ENCODE measurements around the gene FAM43A. TPM values are rescaled to one million over a fixed set of nuclear protein-coding genes. Genes with fewer than 3 reads are reported as not detected.

The FAM43A gene
- polyA plus RNA-seq, 1 donor (not counting 4 experiments of a cell fraction or from before 2014, with no cell fraction given): 1.1 TPM

GRCh38 chr3:194667363-194667762 lies 18.3 kb upstream of the FAM43A start:
- no peak overlapping the region for H3K4me3 ChIP-seq (ENCODE audit: control insufficient read depth in 2 of 3, extremely low read depth in 1 of 3, insufficient read depth in 2 of 3, low read depth in 1 of 3, low read length in 3 of 3)
- no peak for FAIRE-seq
- H3K9ac ChIP-seq (ENCODE audit: control insufficient read depth, extremely low read depth, insufficient read depth, low read length): no peak overlapping the region
- H3K9me1 ChIP-seq (ENCODE audit: control insufficient read depth, extremely low read depth, insufficient read depth, low read length): peaks cover 2% of the 10 kb centered on the region
- H3K79me2 ChIP-seq (ENCODE audit: control insufficient read depth, insufficient read depth, low read length): peaks cover 44% of the 10 kb centered on the region
- H3K4me1 ChIP-seq (ENCODE audit: control insufficient read depth, extremely low read depth, insufficient read depth, low read length): peaks cover 7% of the 10 kb centered on the region
- H3K9me3 ChIP-seq (ENCODE audit: control insufficient read depth, low read depth, low read length): no peaks in the 10 kb centered on the region
- no peak overlapping the region for H3K4me2 ChIP-seq (ENCODE audit: control insufficient read depth, extremely low read depth, insufficient read depth, low read depth, low read length)
- no peak overlapping the region for H2AFZ ChIP-seq (ENCODE audit: control insufficient read depth, low read length)
- H4K20me1 ChIP-seq (ENCODE audit: control insufficient read depth, extremely low read depth, insufficient read depth, low read length): no peaks in the 10 kb centered on the region
- no peaks in the 10 kb centered on the region for H3K27me3 ChIP-seq (ENCODE audit: control insufficient read depth, extremely low read depth, insufficient read depth, low read length)
- no peak for DNase-seq (ENCODE audit: low read depth, low spot score)
- TF ChIP-seq, protein P1, sequence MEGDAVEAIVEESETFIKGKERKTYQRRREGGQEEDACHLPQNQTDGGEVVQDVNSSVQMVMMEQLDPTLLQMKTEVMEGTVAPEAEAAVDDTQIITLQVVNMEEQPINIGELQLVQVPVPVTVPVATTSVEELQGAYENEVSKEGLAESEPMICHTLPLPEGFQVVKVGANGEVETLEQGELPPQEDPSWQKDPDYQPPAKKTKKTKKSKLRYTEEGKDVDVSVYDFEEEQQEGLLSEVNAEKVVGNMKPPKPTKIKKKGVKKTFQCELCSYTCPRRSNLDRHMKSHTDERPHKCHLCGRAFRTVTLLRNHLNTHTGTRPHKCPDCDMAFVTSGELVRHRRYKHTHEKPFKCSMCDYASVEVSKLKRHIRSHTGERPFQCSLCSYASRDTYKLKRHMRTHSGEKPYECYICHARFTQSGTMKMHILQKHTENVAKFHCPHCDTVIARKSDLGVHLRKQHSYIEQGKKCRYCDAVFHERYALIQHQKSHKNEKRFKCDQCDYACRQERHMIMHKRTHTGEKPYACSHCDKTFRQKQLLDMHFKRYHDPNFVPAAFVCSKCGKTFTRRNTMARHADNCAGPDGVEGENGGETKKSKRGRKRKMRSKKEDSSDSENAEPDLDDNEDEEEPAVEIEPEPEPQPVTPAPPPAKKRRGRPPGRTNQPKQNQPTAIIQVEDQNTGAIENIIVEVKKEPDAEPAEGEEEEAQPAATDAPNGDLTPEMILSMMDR (optimal IDR thresholded peaks at IDR 0.05 in 1 of 3, IDR thresholded peaks at IDR 0.05 in 1 of 3, conservative IDR thresholded peaks at IDR 0.05 in 1 of 3; ENCODE audit: extremely low read depth in 1 of 3, insufficient read depth in 2 of 3, low read length in 3 of 3): no peak
- no peak for TF ChIP-seq EZH2 (IDR thresholded peaks at IDR 0.05; ENCODE audit: low read length)
- dilution Hi-C loops (cut with MboI; ENCODE audit: extremely low pct_ligation_motif_present, low sequenced_read_pairs): no loop called here
- peaks cover 5 to 18% of the 10 kb centered on the region in 2 experiments for H3K36me3 ChIP-seq (ENCODE audit: control insufficient read depth in 2 of 2, extremely low read depth in 1 of 2, insufficient read depth in 2 of 2, low read length in 2 of 2)
- no peak overlapping the region for H3K27ac ChIP-seq (ENCODE audit: control insufficient read depth, insufficient read depth, low read length)

DNA sequence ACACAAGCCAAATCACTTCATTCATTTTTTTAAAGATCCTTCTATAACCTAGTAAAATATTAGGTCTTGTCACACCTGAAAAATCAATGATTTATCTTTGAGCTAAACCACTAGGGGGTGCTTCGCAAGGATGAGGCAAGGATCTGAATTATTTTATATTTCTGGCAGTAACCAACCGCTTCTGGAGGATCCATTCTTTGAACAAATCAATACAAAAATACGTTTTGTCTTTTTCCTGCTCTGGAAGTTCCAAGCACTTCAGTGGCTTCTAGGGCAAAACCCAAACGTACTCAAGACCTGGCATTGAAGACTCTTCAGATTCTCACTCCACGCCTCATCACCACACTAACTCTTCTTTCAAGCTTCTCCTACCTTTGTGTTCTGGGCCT lies 14.2 kb upstream of the FAM43A start:
- Histone ChIP-seq H3K36me3 (ENCODE audit: control insufficient read depth in 2 of 2, extremely low read depth in 1 of 2, insufficient read depth in 2 of 2, low read length in 2 of 2) (peaks cover 0 to 1% of the 10 kb centered on the region in 2 experiments), H3K9me3 (ENCODE audit: control insufficient read depth, low read depth, low read length) (no peaks in the 10 kb centered on the region), H3K9ac (ENCODE audit: control insufficient read depth, extremely low read depth, insufficient read depth, low read length) (peak overlapping the region; percentile 95), H3K27ac (ENCODE audit: control insufficient read depth, insufficient read depth, low read length) (peak overlapping the region; percentile 99), H3K27me3 (ENCODE audit: control insufficient read depth, extremely low read depth, insufficient read depth, low read length) (peaks cover 9% of the 10 kb centered on the region), H3K4me2 (ENCODE audit: control insufficient read depth, extremely low read depth, insufficient read depth, low read depth, low read length) (peak overlapping the region; percentile 82), H4K20me1 (ENCODE audit: control insufficient read depth, extremely low read depth, insufficient read depth, low read length) (no peaks in the 10 kb centered on the region), H2AFZ (ENCODE audit: control insufficient read depth, low read length) (peak overlapping the region; percentile 92), H3K9me1 (ENCODE audit: control insufficient read depth, extremely low read depth, insufficient read depth, low read length) (peaks cover 2% of the 10 kb centered on the region), H3K79me2 (ENCODE audit: control insufficient read depth, insufficient read depth, low read length) (peaks cover 44% of the 10 kb centered on the region), H3K4me3 (ENCODE audit: control insufficient read depth in 2 of 3, extremely low read depth in 1 of 3, insufficient read depth in 2 of 3, low read depth in 1 of 3, low read length in 3 of 3) (peak overlapping the region; percentile 75 to 97 (median 97)), H3K4me1 (ENCODE audit: control insufficient read depth, extremely low read depth, insufficient read depth, low read length) (peaks cover 7% of the 10 kb centered on the region)
- dilution Hi-C loops (cut with MboI; ENCODE audit: extremely low pct_ligation_motif_present, low sequenced_read_pairs): no loop called here
- FAIRE-seq: no peak
- no peak for TF ChIP-seq EZH2 (IDR thresholded peaks at IDR 0.05; ENCODE audit: low read length)
- TF ChIP-seq, protein P1 (optimal IDR thresholded peaks at IDR 0.05 in 1 of 3, IDR thresholded peaks at IDR 0.05 in 1 of 3, conservative IDR thresholded peaks at IDR 0.05 in 1 of 3; ENCODE audit: extremely low read depth in 1 of 3, insufficient read depth in 2 of 3, low read length in 3 of 3): peak in 2 of 3 experiments; percentile 40 to 63
- DNase-seq (ENCODE audit: low read depth, low spot score): no peak

All from keratinocyte (primary cell).